Osteocyte (in vitro differentiated cells): ENCODE measurements around the gene SLC13A3. TPM values are rescaled to one million over a fixed set of nuclear protein-coding genes. Genes with fewer than 3 reads are reported as not detected.
A peak's percentile ranks its signal among the peaks of the same experiment; 100 is the strongest.

ENCODE experiments used
- DNase-seq: peaks from one replicate; pipeline ENCODE4 v3.0.0; 2021; ENCODE audit warnings: mixed read lengths; ENCODE audit not compliant: unreplicated experiment; ENCODE audit errors: extremely low spot score
- H3K27ac Mint-ChIP-seq: one replicate; pipeline ENCODE4 v1.8.0; 2021; ENCODE audit warnings: mild to moderate bottlenecking, mixed read lengths; ENCODE audit not compliant: unreplicated experiment
- H3K27me3 Mint-ChIP-seq: one replicate; pipeline ENCODE4 v1.8.0; 2021; ENCODE audit warnings: mixed read lengths; ENCODE audit not compliant: unreplicated experiment
- H3K36me3 Mint-ChIP-seq: one replicate; pipeline ENCODE4 v1.8.0; 2021; ENCODE audit warnings: mixed read lengths; ENCODE audit not compliant: unreplicated experiment
- H3K4me1 Mint-ChIP-seq: one replicate; pipeline ENCODE4 v1.8.0; 2021; ENCODE audit warnings: mixed read lengths; ENCODE audit not compliant: unreplicated experiment
- H3K4me3 Mint-ChIP-seq: one replicate; pipeline ENCODE4 v1.8.0; 2021; ENCODE audit warnings: mild to moderate bottlenecking, moderate library complexity, mixed read lengths; ENCODE audit not compliant: unreplicated experiment
- H3K9me3 Mint-ChIP-seq: one replicate; pipeline ENCODE4 v1.8.0; 2021; ENCODE audit warnings: mixed read lengths; ENCODE audit not compliant: unreplicated experiment
- total RNA-seq: library from RNA; stranded (reverse); gene quantifications from 2 replicates; pipeline ENCODE4 v1.2.1, GENCODE V29; 2021
- TF ChIP-seq, protein P1 (sequence below): fragments of 200-600 bp; sonication (generic); IDR thresholded peaks from 2 replicates; pipeline ENCODE4 v1.5.0; 2021; ENCODE audit warnings: antibody characterized with exemption, mild to moderate bottlenecking, moderate library complexity

SLC13A3 gene
- total RNA-seq, 1 donor from 2014 or later, result 1.8 TPM

DNA sequence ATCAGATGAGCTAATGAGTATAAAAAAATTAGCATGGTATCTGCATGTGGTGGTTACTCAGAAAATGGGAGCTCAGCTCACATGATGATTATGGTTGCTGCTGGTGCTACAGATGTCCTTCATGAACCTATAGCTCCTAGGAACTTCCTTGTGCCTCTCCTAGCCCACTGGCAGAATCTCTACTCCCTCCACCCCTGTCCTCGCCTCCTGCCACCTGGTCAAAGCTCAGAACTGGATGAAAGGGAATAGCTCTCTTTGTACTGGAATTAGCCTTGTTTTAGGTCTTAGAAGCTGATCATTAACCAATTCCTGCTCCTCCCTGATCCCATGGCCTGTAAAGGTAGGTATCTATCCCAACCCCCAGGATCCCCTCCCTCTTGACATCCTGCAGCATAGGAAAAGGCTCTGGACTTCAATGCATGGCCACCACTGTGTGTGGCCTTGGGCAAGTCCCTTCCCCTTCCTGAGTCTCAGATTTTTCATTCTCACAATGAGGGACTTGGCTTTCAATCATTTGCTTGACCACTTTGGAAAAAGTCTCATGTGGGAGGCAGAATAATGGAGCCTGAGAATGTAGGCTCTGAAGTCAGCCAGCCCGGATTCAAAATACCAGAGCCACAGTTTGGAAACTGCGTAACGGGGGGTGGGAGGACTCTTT is 43.9 kb downstream of the SLC13A3 start:
- TF ChIP-seq, protein P1, sequence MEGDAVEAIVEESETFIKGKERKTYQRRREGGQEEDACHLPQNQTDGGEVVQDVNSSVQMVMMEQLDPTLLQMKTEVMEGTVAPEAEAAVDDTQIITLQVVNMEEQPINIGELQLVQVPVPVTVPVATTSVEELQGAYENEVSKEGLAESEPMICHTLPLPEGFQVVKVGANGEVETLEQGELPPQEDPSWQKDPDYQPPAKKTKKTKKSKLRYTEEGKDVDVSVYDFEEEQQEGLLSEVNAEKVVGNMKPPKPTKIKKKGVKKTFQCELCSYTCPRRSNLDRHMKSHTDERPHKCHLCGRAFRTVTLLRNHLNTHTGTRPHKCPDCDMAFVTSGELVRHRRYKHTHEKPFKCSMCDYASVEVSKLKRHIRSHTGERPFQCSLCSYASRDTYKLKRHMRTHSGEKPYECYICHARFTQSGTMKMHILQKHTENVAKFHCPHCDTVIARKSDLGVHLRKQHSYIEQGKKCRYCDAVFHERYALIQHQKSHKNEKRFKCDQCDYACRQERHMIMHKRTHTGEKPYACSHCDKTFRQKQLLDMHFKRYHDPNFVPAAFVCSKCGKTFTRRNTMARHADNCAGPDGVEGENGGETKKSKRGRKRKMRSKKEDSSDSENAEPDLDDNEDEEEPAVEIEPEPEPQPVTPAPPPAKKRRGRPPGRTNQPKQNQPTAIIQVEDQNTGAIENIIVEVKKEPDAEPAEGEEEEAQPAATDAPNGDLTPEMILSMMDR, result no peak
- H3K27me3 Mint-ChIP-seq, result no peaks in the 10 kb centered on the region
- H3K4me3 Mint-ChIP-seq, result no peak overlapping the region
- H3K27ac Mint-ChIP-seq, result no peak overlapping the region
- H3K9me3 Mint-ChIP-seq, result peaks cover 9% of the 10 kb centered on the region
- no peak for DNase-seq
- no peaks in the 10 kb centered on the region for H3K36me3 Mint-ChIP-seq
- no peaks in the 10 kb centered on the region for H3K4me1 Mint-ChIP-seq

DNA sequence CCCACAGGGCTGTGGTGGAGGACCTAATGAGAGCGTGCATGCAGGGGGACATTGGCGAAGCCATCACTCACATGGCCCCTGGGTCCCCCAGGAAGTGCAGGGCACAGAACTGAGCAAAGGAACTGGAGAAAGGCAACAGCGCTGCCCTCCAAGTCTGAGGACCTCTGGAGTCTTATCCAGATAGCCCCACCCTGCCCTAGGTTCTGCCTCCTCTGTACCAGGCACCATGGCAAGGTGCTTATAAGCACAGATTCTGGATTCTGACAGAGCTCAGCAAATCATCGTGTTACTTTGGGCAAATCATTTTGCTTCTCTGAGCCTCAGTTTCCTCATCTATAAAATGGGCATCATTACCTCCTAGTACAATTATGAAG is 44.5 kb downstream of the SLC13A3 start:
- no peaks in the 10 kb centered on the region for H3K4me1 Mint-ChIP-seq
- H3K36me3 Mint-ChIP-seq, result no peaks in the 10 kb centered on the region
- H3K4me3 Mint-ChIP-seq, result no peak overlapping the region
- H3K27ac Mint-ChIP-seq, result no peak overlapping the region
- peak; percentile 70 for DNase-seq
- TF ChIP-seq, protein P1, result no peak
- H3K27me3 Mint-ChIP-seq, result no peaks in the 10 kb centered on the region
- peaks cover 9% of the 10 kb centered on the region for H3K9me3 Mint-ChIP-seq

DNA sequence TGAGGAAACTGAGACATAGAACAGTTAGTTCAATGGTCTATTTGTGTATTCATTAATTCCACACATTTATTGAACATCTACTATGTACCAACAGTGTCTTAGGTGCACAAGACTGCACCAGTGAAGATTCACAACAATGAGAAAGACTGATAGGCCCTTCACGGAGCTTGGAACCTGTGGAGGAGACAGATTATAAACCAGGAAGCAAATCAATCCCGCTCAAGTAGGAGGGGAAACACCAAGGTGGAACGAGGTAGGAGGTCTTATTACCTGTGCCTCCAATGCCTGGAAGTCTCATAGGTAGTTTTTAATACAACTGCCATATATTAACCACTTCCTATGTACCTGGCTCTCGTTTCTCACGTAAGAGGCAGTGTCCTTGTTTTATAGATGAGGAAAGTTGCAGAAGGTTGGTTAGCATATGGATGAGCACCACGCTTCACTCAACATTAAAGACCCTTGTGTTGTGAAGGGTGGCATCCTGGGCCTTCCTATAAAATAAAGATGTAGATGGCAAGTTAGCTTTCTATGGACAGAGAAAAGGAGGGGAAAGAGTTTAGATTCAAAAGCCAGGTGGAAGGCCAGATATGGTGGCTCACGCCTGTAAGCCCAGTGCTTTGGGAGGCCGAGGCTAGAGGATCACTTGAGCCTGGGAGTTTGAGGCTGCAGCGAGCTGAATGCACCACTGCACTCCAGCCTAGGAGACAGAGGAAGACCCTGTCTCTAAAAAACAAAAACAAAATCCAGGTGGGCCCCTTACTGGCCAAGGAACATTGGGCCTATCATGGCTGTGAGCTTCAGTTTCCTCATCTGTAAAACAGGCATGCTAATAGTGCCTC is 45.1 kb downstream of the SLC13A3 start:
- Mint-ChIP-seq H3K36me3 (no peaks in the 10 kb centered on the region), H3K9me3 (peaks cover 4% of the 10 kb centered on the region), H3K27ac (no peak overlapping the region), H3K4me1 (no peaks in the 10 kb centered on the region), H3K4me3 (no peak overlapping the region), H3K27me3 (no peaks in the 10 kb centered on the region)
- DNase-seq, result no peak
- TF ChIP-seq, protein P1, result no peak

DNA sequence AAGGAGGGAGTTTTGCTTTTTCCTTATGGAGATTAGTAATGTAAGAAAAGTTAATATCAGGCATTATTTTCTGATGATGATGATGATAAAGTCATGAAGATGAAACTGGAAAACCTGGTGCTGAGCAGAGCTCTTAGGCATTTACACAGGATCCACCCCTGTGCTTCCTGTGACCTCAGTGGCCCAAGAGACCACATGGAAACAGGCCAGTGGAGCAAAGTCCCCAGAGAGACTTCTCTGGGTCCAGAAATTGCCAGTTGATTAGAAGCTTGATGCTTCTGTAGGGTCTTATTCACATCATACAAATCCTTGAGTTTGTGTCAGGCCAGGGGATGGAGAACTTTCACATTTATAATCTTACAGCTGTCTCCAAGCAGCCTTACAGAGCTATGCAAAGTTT is 46.1 kb downstream of the SLC13A3 start:
- no peak overlapping the region for H3K27ac Mint-ChIP-seq
- H3K9me3 Mint-ChIP-seq, result no peaks in the 10 kb centered on the region
- no peak for DNase-seq
- no peaks in the 10 kb centered on the region for H3K4me1 Mint-ChIP-seq
- no peaks in the 10 kb centered on the region for H3K36me3 Mint-ChIP-seq
- TF ChIP-seq, protein P1, result no peak
- H3K27me3 Mint-ChIP-seq, result no peaks in the 10 kb centered on the region
- no peak overlapping the region for H3K4me3 Mint-ChIP-seq

DNA sequence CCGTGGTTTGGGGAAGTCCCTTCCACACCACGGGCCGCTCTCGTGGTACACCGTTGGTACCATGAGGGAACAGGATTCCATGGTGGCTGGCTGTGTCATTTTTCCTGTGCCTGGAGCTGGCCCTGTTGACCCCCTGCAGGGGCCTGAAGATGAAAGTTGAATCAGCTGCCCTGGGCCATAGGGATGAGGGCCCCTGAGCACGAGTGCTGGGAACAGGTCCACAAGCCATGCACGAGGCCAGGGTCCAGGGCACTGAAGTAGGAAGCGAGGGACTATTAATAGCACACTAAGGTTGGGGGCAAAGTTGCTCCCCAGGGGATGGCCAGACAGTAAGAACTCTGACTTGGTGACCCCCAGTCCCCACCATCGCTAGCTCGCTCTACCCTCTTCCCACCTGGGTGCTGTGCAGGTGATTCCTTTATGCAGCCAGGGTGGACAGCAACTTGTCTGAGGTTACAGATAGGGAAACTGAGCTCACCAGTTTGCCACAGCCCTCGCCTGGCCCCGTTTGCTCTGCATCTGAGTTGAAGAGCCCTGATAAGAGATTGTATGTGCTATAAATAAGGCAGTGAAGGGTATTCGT is 46.6 kb downstream of the SLC13A3 start:
- H3K9me3 Mint-ChIP-seq, result no peaks in the 10 kb centered on the region
- DNase-seq, result no peak
- TF ChIP-seq, protein P1, result no peak
- no peaks in the 10 kb centered on the region for H3K4me1 Mint-ChIP-seq
- no peak overlapping the region for H3K4me3 Mint-ChIP-seq
- H3K36me3 Mint-ChIP-seq, result no peaks in the 10 kb centered on the region
- H3K27me3 Mint-ChIP-seq, result peaks cover 3% of the 10 kb centered on the region
- no peak overlapping the region for H3K27ac Mint-ChIP-seq
